Measurements from ENCODE around the gene NR3C1.

The NR3C1 gene

GRCh38 chr5:143343042-143343441 lies 60.4 kb downstream of the NR3C1 start:
- Histone ChIP-seq H3K4me3 (no peak overlapping the region), H3K9me3 (no peaks in the 10 kb centered on the region), H3K27ac (no peak overlapping the region), H3K27me3 (no peaks in the 10 kb centered on the region), H3K4me1 (peaks cover 0 to 69% (median 37%) of the 10 kb centered on the region in 4 donors), H3K36me3 (no peaks in the 10 kb centered on the region)
- TF ChIP-seq CTCF (IDR thresholded peaks at IDR 0.05), result no peak
- intact Hi-C loops (cut with DNase I; ENCODE audit: low total_unique reads), result no loop called here
- DNase-seq, result no peak

- H3K4me3 ChIP-seq, result no peak overlapping the region
- intact Hi-C loops (cut with DNase I; ENCODE audit: low total_unique reads), result no loop called here
Observed at GRCh38 chr5:143342607-143343006, 60.9 kb downstream of the NR3C1 start.

GRCh38 chr5:143341807-143342570 lies 61.5 kb downstream of the NR3C1 start:
- Histone ChIP-seq H3K36me3 (no peaks in the 10 kb centered on the region), H3K27ac (peak overlapping the region in 1 of 2 donors; percentile 3), H3K27me3 (no peaks in the 10 kb centered on the region), H3K4me3 (no peak overlapping the region), H3K4me1 (peaks cover 0 to 61% (median 29%) of the 10 kb centered on the region in 4 donors), H3K9me3 (no peaks in the 10 kb centered on the region)
- intact Hi-C loops (cut with DNase I; ENCODE audit: low total_unique reads), result no loop called here
- TF ChIP-seq CTCF (IDR thresholded peaks at IDR 0.05), result no peak
- no peak for DNase-seq

More at GRCh38 chr5:143342607-143343006, 60.9 kb downstream of the NR3C1 start:
- Histone ChIP-seq H3K36me3 (no peaks in the 10 kb centered on the region), H3K27ac (no peak overlapping the region), H3K4me1 (peaks cover 0 to 65% (median 34%) of the 10 kb centered on the region in 4 donors), H3K27me3 (no peaks in the 10 kb centered on the region), H3K9me3 (no peaks in the 10 kb centered on the region)
- no peak for TF ChIP-seq CTCF (IDR thresholded peaks at IDR 0.05)
- DNase-seq, result no peak

- TF ChIP-seq CTCF (IDR thresholded peaks at IDR 0.05), result no peak
- no peak for DNase-seq
- peak overlapping the region in 1 of 2 donors; percentile 10 for H3K27ac ChIP-seq
- H3K27me3 ChIP-seq, result no peaks in the 10 kb centered on the region
- intact Hi-C loops (cut with DNase I; ENCODE audit: low total_unique reads), result no loop called here
- no peaks in the 10 kb centered on the region for H3K36me3 ChIP-seq
- no peaks in the 10 kb centered on the region for H3K9me3 ChIP-seq
- peaks cover 0 to 61% (median 30%) of the 10 kb centered on the region in 4 donors for H3K4me1 ChIP-seq
- no peak overlapping the region for H3K4me3 ChIP-seq
Observed at GRCh38 chr5:143340891-143341685, 62.4 kb downstream of the NR3C1 start.

GRCh38 chr5:143338658-143339366 lies 64.7 kb downstream of the NR3C1 start:
- Histone ChIP-seq H3K27ac (no peak overlapping the region), H3K4me1 (peaks cover 0 to 61% (median 30%) of the 10 kb centered on the region in 4 donors), H3K4me3 (no peak overlapping the region), H3K36me3 (no peaks in the 10 kb centered on the region), H3K9me3 (no peaks in the 10 kb centered on the region), H3K27me3 (no peaks in the 10 kb centered on the region)
- no peak for DNase-seq
- no peak for TF ChIP-seq CTCF (IDR thresholded peaks at IDR 0.05)
- intact Hi-C loops (cut with DNase I; ENCODE audit: low total_unique reads), result no loop called here

Data from tibial artery (tissue), 4 donors.